ENCODE data around the gene CTIF. TPM values are rescaled to one million over a fixed set of nuclear protein-coding genes. Genes with fewer than 3 reads are reported as not detected.
A peak's percentile ranks its signal among the peaks of the same experiment; 100 is the strongest.

The CTIF gene
- total RNA-seq, 1 donor = 86.4 TPM

DNA sequence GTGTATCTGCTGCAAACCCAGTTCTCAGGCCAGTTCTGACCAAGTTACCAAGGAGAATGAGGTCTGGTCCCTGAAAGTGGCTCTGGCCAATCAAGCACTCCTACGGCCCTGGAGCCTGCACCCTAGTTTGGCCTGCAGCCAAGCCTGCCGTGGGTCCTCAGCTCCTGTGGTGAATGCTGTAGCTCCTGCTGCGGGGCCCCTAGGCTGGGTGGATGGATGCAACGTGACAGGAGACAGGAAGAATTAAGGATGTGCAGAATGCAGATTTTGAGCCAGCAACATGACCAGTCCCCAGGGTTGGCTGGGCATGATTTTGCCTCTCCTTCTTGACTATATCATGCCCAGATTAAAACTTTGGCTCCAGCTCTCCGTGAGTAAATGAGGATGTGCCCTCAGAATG lies 314.8 kb downstream of the CTIF start:
- no peak overlapping the region for H3K4me3 ChIP-seq (ENCODE audit: low read depth, low read length)
- TF ChIP-seq, protein P1, sequence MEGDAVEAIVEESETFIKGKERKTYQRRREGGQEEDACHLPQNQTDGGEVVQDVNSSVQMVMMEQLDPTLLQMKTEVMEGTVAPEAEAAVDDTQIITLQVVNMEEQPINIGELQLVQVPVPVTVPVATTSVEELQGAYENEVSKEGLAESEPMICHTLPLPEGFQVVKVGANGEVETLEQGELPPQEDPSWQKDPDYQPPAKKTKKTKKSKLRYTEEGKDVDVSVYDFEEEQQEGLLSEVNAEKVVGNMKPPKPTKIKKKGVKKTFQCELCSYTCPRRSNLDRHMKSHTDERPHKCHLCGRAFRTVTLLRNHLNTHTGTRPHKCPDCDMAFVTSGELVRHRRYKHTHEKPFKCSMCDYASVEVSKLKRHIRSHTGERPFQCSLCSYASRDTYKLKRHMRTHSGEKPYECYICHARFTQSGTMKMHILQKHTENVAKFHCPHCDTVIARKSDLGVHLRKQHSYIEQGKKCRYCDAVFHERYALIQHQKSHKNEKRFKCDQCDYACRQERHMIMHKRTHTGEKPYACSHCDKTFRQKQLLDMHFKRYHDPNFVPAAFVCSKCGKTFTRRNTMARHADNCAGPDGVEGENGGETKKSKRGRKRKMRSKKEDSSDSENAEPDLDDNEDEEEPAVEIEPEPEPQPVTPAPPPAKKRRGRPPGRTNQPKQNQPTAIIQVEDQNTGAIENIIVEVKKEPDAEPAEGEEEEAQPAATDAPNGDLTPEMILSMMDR (IDR thresholded peaks at IDR 0.05; ENCODE audit: insufficient read depth, low read depth, low read length) = no peak
- no peak for DNase-seq (ENCODE audit: low read depth)

DNA sequence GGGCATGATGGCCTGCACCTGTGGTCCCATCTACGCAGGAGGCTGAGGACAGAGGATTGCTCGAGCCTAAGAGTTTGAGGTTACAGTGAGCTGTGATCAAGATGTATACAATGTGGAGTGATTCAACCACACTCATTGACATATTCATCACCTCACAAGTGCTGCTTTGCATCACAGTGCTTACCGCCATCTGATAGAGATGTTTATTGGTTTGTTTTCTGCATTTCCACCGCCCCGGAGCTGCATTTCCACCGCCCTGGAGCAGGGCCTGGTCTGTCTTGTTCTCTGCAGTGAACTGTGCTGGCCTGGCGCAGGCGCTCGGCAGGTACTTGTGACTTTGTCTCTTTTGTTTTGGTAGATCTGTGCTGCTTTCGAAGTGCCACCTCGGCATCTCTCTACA lies 315.9 kb downstream of the CTIF start:
- TF ChIP-seq, protein P1 (IDR thresholded peaks at IDR 0.05; ENCODE audit: insufficient read depth, low read depth, low read length) = no peak
- no peak overlapping the region for H3K4me3 ChIP-seq (ENCODE audit: low read depth, low read length)
- DNase-seq (ENCODE audit: low read depth) = peak; percentile 60

DNA sequence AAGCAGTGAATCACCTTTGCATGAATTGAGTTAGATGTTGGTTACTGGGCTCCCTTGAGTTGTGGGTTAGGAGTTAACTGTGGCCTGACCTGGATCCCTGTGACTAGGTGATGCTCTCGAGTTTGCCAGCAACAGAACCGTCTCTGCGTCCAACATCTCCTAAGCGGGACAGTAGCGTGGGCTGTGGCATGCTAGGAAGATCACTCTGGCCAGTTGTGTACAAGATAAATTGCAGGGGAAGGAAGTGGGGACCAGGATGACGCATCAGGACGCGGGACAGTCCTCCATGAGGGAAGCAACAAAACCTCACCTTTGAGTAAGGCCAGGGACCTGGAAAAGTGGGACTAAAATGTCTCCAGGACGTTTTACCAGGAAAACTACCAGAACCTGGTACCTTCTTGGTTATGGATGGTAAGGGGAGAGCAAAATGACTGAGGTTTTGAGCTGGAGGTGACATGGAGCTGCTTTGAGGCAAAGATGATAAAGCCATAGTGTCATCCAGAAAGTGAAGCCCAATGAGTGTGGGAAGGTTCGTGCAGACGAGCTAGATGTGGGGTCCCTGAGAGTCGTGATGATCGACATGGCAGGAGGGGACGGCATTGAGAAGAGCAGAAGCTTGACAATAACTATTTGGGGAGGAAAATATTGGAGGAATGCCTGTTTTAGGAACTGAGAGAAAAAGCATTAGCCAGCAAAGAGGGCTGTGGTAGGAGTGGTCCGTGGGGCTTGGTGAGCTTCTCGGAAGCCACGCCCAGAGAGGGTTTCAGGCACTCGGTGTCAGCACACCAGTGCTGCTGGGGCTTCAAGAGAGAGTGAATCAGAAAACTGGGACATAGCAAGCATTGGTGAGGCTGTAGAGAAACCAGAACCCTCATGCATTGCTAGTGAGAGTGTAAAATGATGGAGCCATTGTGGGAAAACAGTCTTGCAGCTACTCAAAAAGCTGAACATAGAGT lies 316.9 kb downstream of the CTIF start:
- no peak overlapping the region for H3K4me3 ChIP-seq (ENCODE audit: low read depth, low read length)
- TF ChIP-seq, protein P1 (IDR thresholded peaks at IDR 0.05; ENCODE audit: insufficient read depth, low read depth, low read length) = no peak
- DNase-seq (ENCODE audit: low read depth) = no peak

DNA sequence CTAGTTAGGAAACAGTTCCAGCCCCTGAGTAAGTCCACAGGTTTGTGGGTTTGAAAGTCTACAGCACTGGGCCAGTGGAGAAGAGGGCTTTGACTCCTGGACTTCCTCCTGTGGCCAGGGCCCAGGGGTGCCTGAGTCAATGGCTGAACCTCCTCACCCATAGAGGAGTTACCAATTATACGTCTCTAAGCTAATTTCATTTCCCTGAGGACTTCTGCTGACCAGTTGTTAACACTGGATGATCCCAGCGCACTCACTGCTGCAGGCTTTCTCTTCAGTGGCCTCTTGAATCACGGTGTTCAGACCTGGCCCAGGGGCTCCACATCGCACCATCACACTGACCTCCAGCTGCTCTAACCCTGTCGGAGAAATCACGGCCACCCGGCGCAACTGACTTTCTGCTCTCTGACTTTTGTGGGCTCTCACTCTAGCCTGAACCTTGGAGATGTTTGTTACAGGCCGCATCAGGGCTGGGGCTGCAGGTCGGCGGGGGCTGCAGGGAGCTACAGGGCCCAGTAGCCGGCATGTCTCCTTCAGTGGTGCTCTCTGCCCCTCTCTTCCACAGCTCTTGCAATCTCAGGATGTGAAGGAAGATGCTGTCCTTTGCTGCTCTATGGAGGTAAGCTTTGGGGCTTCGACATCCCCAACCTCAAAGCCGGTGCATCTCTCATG lies 318.3 kb downstream of the CTIF start:
- no peak for DNase-seq (ENCODE audit: low read depth)
- TF ChIP-seq, protein P1 (IDR thresholded peaks at IDR 0.05; ENCODE audit: insufficient read depth, low read depth, low read length) = no peak
- H3K4me3 ChIP-seq (ENCODE audit: low read depth, low read length) = no peak overlapping the region

DNA sequence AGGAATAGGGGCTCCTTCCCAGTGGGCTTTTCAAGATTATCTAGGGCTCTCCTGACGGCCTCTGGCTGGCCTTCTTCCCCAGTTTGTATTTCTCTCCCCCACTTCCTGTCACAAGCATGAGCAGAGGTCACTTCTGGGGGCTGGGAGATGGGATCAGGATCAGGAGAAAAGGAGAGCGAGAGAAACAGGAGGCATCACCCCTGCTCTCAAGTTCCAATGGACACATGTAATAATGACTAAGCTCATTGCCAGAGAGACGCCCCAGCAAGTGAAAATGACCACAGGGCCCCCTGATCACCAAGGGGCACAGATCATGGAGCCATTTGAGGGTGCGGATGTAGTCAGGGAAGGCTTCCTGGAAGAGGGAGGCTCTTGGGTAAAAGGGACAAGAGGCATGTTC lies 319.8 kb downstream of the CTIF start:
- no peak overlapping the region for H3K4me3 ChIP-seq (ENCODE audit: low read depth, low read length)
- TF ChIP-seq, protein P1 (IDR thresholded peaks at IDR 0.05; ENCODE audit: insufficient read depth, low read depth, low read length) = no peak
- DNase-seq (ENCODE audit: low read depth) = no peak

DNA sequence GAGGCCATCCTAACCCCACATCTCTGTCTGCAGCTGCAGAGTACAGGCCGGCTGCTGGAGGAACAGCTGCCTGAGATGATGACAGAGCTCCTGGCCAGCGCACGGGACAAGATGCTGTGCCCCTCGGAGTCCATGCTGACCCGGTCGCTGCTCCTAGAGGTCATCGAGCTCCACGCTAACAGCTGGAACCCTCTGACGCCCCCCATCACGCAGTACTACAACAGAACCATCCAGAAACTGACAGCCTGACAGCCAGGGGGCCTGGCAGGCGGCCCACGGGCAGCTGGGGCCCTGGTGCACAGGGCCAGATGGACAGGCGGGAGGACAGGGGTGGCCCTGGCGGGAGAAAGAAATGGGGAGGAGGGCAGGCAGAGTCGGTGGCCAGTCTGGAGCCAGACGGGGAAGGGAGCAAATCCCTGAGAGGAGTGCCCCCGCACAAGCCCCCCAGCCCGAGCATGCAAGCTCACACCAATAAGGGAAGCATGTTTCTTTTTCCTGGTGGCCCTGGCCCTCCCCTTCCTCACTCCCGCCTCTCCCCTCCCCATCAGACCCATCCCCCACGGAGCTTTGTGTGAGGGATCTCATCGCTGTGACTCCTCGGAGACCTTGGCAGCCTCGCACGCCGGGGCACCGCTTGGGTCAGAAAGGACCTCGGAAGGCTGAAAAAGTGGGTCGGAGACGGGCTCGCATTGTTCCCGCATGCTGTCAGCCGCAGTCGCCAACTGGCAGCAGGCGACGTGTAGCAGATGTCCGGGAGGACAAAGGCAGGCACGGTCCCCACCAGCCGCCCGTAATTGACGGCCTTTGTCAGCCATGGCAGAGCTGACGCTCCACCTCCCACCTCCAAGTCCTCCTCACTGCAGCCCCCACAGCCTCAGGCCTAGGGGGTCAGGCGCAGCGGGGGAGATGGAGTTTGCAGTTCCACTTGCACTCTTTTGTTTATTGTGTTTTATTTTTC lies 320.8 kb downstream of the CTIF start:
- TF ChIP-seq, protein P1 (IDR thresholded peaks at IDR 0.05; ENCODE audit: insufficient read depth, low read depth, low read length) = no peak
- H3K4me3 ChIP-seq (ENCODE audit: low read depth, low read length) = no peak overlapping the region
- DNase-seq (ENCODE audit: low read depth) = no peak

Measured in fibroblast of villous mesenchyme (primary cell).